A673 (cell line): Measurements from ENCODE around the gene MED12L. TPM values are rescaled to one million over a fixed set of nuclear protein-coding genes. Genes with fewer than 3 reads are reported as not detected.

ENCODE experiments used
- BruUV-seq: library from RNA; stranded (reverse); fragments of 400-500 nt; replicated peaks from 2 replicates; lab custom pipeline; 2021; lab: Mats Ljungman, UMichigan
- CTCF ChIA-PET: fragments of 300-600 bp; sonication (Branson Sonifier 250); formaldehyde crosslinking; loops from one replicate; lab custom pipeline; 2022; ENCODE audit warnings: antibody characterized with exemption; lab: Charles Lee
- POLR2A ChIA-PET: fragments of 300-600 bp; sonication (Branson Sonifier 250); formaldehyde crosslinking; loops from one replicate; lab custom pipeline; 2022; ENCODE audit warnings: antibody characterized with exemption; ENCODE audit not compliant: low non-redundant PET; lab: Charles Lee
- DNase-seq: peaks from one replicate; pipeline ENCODE4 v3.0.0-alpha.2; 2015; ENCODE audit warnings: low spot score
- H3K27ac ChIP-seq: fragments of 200-600 bp; sonication (generic); 2 replicates; pipeline ENCODE4 v1.5.1; 2016; ENCODE audit warnings: mixed run types, low read depth, mild to moderate bottlenecking, mixed read lengths, antibody characterized with exemption, low read length; ENCODE audit not compliant: poor library complexity, severe bottlenecking
- H3K27me3 ChIP-seq: fragments of 200-600 bp; sonication (generic); replicated peaks from 2 replicates; pipeline ENCODE4 v1.6.1; 2017; ENCODE audit warnings: mixed run types, low read depth, mild to moderate bottlenecking, mixed read lengths, antibody characterized with exemption, low read length; ENCODE audit not compliant: insufficient read depth, poor library complexity
- H3K36me3 ChIP-seq: fragments of 200-600 bp; sonication (generic); 2 replicates; pipeline ENCODE4 v1.6.1; 2016; ENCODE audit warnings: mixed run types, mild to moderate bottlenecking, mixed read lengths, antibody characterized with exemption, low read length; ENCODE audit not compliant: insufficient read depth, poor library complexity, severe bottlenecking
- H3K4me1 ChIP-seq: fragments of 200-600 bp; sonication (generic); 2 replicates; pipeline ENCODE4 v1.6.1; 2017; ENCODE audit warnings: mixed run types, mild to moderate bottlenecking, mixed read lengths, antibody characterized with exemption, low read length; ENCODE audit not compliant: insufficient read depth, poor library complexity, severe bottlenecking
- H3K4me3 ChIP-seq: fragments of 200-600 bp; sonication (generic); 2 replicates; pipeline ENCODE4 v1.5.1; 2016; ENCODE audit warnings: low read depth, mixed run types, mild to moderate bottlenecking, mixed read lengths, low read length; ENCODE audit not compliant: poor library complexity, severe bottlenecking
- H3K9me3 ChIP-seq: fragments of 200-600 bp; sonication (generic); 2 replicates; pipeline ENCODE4 v1.6.1; 2016; ENCODE audit warnings: mixed run types, low read depth, mild to moderate bottlenecking, mixed read lengths, antibody characterized with exemption, low read length; ENCODE audit not compliant: poor library complexity, severe bottlenecking
- CTCF ChIP-seq: fragments of 300-800, 200-600 bp; sonication (generic); conservative IDR thresholded peaks from 2 replicates; pipeline ENCODE4 v1.5.1; 2017; ENCODE audit warnings: low read depth, mild to moderate bottlenecking, antibody characterized with exemption, low read length, moderate library complexity, mixed read lengths
- EZH2 ChIP-seq: fragments of 200-600 bp; sonication (generic); IDR thresholded peaks from 2 replicates; pipeline ENCODE4 v1.6.1; 2017; ENCODE audit warnings: borderline replicate concordance, low read depth, mild to moderate bottlenecking, mixed read lengths, antibody characterized with exemption, low read length; ENCODE audit not compliant: poor library complexity, severe bottlenecking
- intact Hi-C: fragments of 100-400 bp; cut with micrococcal nuclease; formaldehyde crosslinking; loops from one replicate; pipeline ENCODE4 v1.10.0; 2022; ENCODE audit not compliant: unreplicated experiment
- total RNA-seq: library from RNA; stranded (reverse); gene quantifications from 2 replicates; pipeline ENCODE4 v1.2.3, GENCODE V29; 2021

The MED12L gene
- total RNA-seq, 1 experiment from 2014 or later = 0.71 TPM

GRCh38 chr3:151452841-151453240 lies 367.4 kb downstream of the MED12L start:
- Histone ChIP-seq H3K4me3 (no peak overlapping the region), H3K4me1 (no peaks in the 10 kb centered on the region), H3K36me3 (peaks cover 19% of the 10 kb centered on the region), H3K27ac (no peak overlapping the region), H3K27me3 (no peaks in the 10 kb centered on the region), H3K9me3 (peaks cover 4% of the 10 kb centered on the region)
- no TSS peak for BruUV-seq
- CTCF ChIA-PET = no interaction called here
- no peak for TF ChIP-seq CTCF
- no peak for TF ChIP-seq EZH2
- POLR2A ChIA-PET = no interaction called here
- intact Hi-C loops = no loop called here
- DNase-seq = no peak

GRCh38 chr3:151456065-151456464 lies 370.6 kb downstream of the MED12L start:
- intact Hi-C loops = no loop called here
- TF ChIP-seq EZH2 = no peak
- no peak for TF ChIP-seq CTCF
- Histone ChIP-seq H3K27me3 (no peaks in the 10 kb centered on the region), H3K27ac (no peak overlapping the region), H3K9me3 (no peaks in the 10 kb centered on the region), H3K4me1 (peaks cover under 1% of the 10 kb centered on the region), H3K4me3 (no peak overlapping the region), H3K36me3 (peaks cover 6% of the 10 kb centered on the region)
- DNase-seq = no peak
- ChIA-PET POLR2A (no interaction called here), CTCF (interaction anchor here (0.7 kb wide), 1 partner anchor 11 kb away, joined by 3 read pairs; no protein-coding TSS in a partner anchor)
- BruUV-seq = no TSS peak

GRCh38 chr3:151459358-151459757 lies 373.9 kb downstream of the MED12L start:
- peaks cover 18% of the 10 kb centered on the region for H3K4me1 ChIP-seq
- H3K27me3 ChIP-seq = no peaks in the 10 kb centered on the region
- H3K9me3 ChIP-seq = no peaks in the 10 kb centered on the region
- H3K36me3 ChIP-seq = peaks cover 6% of the 10 kb centered on the region
- H3K27ac ChIP-seq = no peak overlapping the region
- ChIA-PET POLR2A (interaction anchor here (0.6 kb wide), 1 partner anchor 170 kb away, joined by 3 read pairs; no protein-coding TSS in a partner anchor), CTCF (no interaction called here)
- TF ChIP-seq CTCF = no peak
- TF ChIP-seq EZH2 = no peak
- intact Hi-C loops = no loop called here
- no peak for DNase-seq
- H3K4me3 ChIP-seq = peak overlapping the region; percentile 59
- no TSS peak for BruUV-seq
